GM12873 (cell line): Measurements from ENCODE around the gene EHMT1.

Source experiments
- TF ChIP-seq, protein P1 (sequence below): IDR thresholded peaks from 2 replicates; pipeline ENCODE4 v1.5.1; 2012; ENCODE audit warnings: low read depth, mild to moderate bottlenecking, moderate library complexity, low read length, control low read depth; ENCODE audit not compliant: insufficient read depth; ENCODE audit errors: missing control alignments

The EHMT1 gene

DNA sequence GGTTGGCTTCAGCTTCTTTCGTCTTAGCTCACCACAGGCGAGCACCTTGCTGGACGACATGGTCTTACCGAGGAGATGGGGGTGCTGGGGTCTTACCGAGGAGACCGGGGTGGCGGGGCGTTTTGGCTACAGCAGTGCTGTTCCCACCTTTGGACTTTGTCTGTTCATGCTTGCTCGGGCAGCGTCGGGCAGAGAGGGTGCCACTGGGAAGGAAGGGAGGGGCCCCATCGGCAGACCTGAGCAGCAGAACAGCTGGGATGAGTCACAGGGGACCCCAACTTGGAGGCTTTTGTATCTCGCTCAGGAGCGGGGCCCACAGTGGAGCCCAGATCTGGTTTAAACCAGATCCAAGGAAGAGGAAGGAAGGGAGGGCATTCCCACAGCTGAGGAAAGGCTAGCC, 152.8 kb downstream of the EHMT1 start:
- TF ChIP-seq, protein P1, sequence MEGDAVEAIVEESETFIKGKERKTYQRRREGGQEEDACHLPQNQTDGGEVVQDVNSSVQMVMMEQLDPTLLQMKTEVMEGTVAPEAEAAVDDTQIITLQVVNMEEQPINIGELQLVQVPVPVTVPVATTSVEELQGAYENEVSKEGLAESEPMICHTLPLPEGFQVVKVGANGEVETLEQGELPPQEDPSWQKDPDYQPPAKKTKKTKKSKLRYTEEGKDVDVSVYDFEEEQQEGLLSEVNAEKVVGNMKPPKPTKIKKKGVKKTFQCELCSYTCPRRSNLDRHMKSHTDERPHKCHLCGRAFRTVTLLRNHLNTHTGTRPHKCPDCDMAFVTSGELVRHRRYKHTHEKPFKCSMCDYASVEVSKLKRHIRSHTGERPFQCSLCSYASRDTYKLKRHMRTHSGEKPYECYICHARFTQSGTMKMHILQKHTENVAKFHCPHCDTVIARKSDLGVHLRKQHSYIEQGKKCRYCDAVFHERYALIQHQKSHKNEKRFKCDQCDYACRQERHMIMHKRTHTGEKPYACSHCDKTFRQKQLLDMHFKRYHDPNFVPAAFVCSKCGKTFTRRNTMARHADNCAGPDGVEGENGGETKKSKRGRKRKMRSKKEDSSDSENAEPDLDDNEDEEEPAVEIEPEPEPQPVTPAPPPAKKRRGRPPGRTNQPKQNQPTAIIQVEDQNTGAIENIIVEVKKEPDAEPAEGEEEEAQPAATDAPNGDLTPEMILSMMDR, result no peak

DNA sequence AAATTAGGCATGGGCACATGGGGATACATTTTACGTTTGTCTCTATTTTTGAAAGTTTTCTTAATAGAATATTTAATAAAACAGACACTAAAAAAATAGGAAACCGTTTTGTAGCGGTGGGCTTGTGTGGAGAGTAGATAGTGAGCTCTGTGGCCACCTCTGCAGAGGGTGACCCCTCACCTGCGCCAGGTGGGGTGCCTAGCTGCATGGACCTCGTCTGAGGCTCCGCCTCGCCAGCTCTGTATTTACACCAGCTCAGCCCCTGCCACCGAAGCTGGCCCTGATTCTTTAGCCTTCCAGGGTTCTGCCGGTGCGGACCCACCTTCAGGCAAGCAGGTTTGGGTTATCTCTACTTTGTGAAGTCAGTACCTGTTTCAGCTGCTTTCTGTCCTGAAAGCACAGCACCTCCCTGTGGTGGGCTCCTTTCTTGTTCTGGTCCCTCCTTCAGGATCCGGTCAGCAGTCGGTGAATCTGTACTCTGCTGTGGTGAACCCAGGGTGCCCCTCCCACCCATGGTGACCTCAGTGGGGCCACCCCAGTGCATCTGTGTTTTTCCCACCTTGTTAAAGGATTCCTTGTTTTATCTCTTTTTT, 153.6 kb downstream of the EHMT1 start:
- TF ChIP-seq, protein P1, result peak; percentile 45

DNA sequence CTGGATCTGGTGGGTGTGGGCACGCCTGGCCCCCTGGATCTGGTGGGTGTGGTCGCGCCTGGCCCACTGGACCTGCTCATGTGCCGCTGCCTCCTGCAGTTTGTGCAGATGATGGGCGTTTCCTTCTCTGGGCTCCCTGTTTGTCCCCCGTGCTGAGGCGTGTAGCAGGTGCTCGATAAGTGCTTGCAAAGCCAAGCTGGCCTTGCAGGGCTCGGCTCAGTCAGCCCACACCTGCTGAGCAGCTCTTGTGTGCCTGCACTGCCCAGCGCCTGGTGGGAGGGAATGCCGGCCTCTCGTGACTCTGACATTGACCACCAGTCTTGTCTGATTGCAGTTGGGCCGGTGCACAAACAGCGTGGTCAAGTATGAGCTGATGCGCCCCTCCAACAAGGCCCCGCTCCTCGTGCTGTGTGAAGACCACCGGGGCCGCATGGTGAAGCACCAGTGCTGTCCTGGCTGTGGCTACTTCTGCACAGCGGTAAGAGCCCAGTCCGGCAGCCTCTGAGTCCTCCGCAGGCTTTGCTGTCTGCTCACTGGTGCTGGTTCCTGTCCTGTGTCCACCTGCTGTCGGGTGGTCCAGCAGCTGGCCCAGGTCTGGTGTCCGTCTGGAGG, 156.1 kb downstream of the EHMT1 start:
- TF ChIP-seq, protein P1, result no peak

DNA sequence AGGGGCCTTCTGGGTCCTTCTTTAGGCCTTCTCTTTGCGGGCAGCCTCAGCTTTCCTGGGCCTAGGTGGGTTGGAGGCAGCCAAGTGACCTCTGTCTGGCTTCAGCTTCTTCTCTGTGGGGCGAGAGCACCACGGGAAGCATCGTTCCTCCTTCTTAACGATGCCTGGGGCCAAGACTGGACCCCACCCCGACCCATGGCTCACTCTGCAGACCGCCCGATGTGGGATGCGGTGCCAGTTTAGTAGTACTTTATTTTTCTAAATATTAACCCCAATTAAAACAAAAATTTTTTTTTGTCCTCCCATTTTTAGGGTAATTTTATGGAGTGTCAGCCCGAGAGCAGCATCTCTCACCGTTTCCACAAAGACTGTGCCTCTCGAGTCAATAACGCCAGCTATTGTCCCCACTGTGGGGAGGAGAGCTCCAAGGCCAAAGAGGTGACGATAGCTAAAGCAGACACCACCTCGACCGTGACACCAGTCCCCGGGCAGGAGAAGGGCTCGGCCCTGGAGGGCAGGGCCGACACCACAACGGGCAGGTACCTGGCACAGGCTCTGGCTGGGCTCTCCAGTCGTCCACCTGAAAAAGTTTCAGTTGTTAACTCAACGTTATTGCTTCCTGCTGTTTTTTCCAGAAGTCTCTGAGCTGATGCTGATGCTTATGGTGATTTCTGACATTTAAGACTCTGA, 157.6 kb downstream of the EHMT1 start:
- TF ChIP-seq, protein P1, result no peak

DNA sequence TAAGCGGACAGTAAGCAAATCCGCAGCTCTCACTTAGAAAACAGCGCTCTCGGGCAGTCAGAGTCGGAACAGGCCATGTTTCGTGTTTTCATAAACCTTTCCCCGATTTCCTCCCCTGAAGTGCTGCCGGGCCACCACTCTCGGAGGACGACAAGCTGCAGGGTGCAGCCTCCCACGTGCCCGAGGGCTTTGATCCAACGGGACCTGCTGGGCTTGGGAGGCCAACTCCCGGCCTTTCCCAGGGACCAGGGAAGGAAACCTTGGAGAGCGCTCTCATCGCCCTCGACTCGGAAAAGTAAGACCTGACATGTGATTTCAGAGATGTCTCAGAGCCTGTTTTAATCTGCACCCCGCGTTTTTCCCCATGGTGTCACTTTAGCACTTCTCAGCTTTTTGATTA, 159.0 kb downstream of the EHMT1 start:
- TF ChIP-seq, protein P1, result no peak

DNA sequence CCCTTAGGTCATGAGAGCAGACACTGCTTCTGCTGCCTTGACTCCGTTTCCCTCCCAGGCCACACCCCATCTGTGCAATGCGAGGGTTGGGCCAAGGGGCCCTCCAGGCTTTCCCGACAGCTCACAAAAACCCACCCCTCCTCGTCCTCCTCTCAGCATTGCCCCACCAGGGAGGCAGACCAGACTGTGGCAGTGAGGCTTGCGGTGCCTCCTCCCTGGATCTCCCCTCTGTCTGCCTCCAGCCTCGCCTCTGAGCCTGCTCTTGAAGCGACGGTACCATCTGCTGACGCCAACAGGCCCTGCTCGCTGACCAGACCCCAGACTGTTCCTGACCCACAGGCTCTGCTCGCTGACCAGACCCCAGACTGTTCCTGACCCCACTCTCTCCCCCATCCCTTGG, 159.5 kb downstream of the EHMT1 start:
- TF ChIP-seq, protein P1, result no peak

DNA sequence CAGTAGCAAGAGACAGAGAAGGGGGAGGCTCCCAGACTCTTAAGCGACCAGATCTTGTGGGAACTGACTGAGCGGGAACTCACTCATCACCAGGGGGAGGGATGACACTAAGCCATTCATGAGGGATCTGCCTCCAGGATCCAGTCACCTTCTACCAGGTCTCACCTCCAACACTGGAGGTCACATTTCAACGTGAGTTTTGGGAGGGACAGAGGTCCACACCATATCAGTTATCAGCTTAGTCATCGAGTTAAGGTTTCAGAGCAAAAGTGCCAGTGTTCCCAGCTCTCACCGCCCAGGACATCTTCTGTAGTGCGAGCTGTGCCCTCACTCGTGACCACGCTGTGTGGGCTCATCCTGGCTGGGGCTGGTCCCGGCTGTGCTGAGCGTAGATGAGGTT, 160.1 kb downstream of the EHMT1 start:
- TF ChIP-seq, protein P1, result no peak
